Mesothelial cell of epicardium (in vitro differentiated cells): Measurements from ENCODE around the gene C20orf202. TPM values are rescaled to one million over a fixed set of nuclear protein-coding genes. Genes with fewer than 3 reads are reported as not detected.

Source experiments
- DNase-seq, 2 experiments: peaks; one replicate each; pipeline ENCODE4 v3.0.0; 2021; ENCODE audit warnings: low spot score in 2 of 2; ENCODE audit not compliant: unreplicated experiment in 2 of 2
- H3K27ac Mint-ChIP-seq: 2 replicates; pipeline ENCODE4 v1.8.0; 2021; ENCODE audit warnings: mixed read lengths
- H3K27me3 Mint-ChIP-seq: 2 replicates; pipeline ENCODE4 v1.8.0; 2021; ENCODE audit warnings: low read depth, mixed read lengths
- H3K36me3 Mint-ChIP-seq: 2 replicates; pipeline ENCODE4 v1.8.0; 2021; ENCODE audit warnings: mixed read lengths
- H3K4me1 Mint-ChIP-seq: 2 replicates; pipeline ENCODE4 v1.8.0; 2021; ENCODE audit warnings: mixed read lengths
- H3K4me3 Mint-ChIP-seq: 2 replicates; pipeline ENCODE4 v1.8.0; 2021; ENCODE audit warnings: mild to moderate bottlenecking, moderate library complexity, mixed read lengths
- H3K9me3 Mint-ChIP-seq: 2 replicates; pipeline ENCODE4 v1.8.0; 2021; ENCODE audit warnings: mixed read lengths
- CTCF ChIP-seq: fragments of 200-600 bp; sonication (generic); IDR thresholded peaks from one replicate; pipeline ENCODE4 v1.5.0; 2021; ENCODE audit warnings: antibody characterized with exemption; ENCODE audit not compliant: unreplicated experiment
- total RNA-seq: library from RNA; stranded (reverse); gene quantifications from 3 replicates; pipeline ENCODE4 v1.2.1, GENCODE V29; 2021

Gene C20orf202
- total RNA-seq, 1 donor from 2014 or later: 0.22 TPM

- no peaks in the 10 kb centered on the region for H3K9me3 Mint-ChIP-seq
- peak within 1 kb of the TSS; percentile 30 for H3K27ac Mint-ChIP-seq
- peak within 1 kb of the TSS; percentile 69 for H3K4me3 Mint-ChIP-seq
- peaks cover 54% of the 10 kb centered on the region for H3K27me3 Mint-ChIP-seq
- no peak for TF ChIP-seq CTCF
- H3K4me1 Mint-ChIP-seq: peaks cover 2% of the 10 kb centered on the region
- DNase-seq: peak; percentile 78 to 81
- H3K36me3 Mint-ChIP-seq: no peaks in the 10 kb centered on the region
These were observed 22.8 kb downstream of the C20orf202 start, which contains the start of gene RAD21L1 for GRCh38 chr20:1225783-1226654. Gene RAD21L1, plus strand, starts transcription at chr20:1226044. Its CDS starts 2,410 bp downstream, at chr20:1228454.

- no peak for DNase-seq
- Mint-ChIP-seq H3K9me3 (no peaks in the 10 kb centered on the region), H3K4me3 (no peak overlapping the region), H3K4me1 (peaks cover 2% of the 10 kb centered on the region), H3K27ac (no peak overlapping the region), H3K36me3 (no peaks in the 10 kb centered on the region), H3K27me3 (peaks cover 52% of the 10 kb centered on the region)
- no peak for TF ChIP-seq CTCF
These were observed 26.3 kb downstream of the C20orf202 start for GRCh38 chr20:1229541-1229940.

- Mint-ChIP-seq H3K27ac (no peak overlapping the region), H3K9me3 (no peaks in the 10 kb centered on the region), H3K27me3 (peaks cover 56% of the 10 kb centered on the region), H3K36me3 (no peaks in the 10 kb centered on the region), H3K4me3 (no peak overlapping the region), H3K4me1 (no peaks in the 10 kb centered on the region)
- no peak for TF ChIP-seq CTCF
- no peak for DNase-seq
These were observed 29.2 kb downstream of the C20orf202 start for GRCh38 chr20:1232286-1233111.

DNA sequence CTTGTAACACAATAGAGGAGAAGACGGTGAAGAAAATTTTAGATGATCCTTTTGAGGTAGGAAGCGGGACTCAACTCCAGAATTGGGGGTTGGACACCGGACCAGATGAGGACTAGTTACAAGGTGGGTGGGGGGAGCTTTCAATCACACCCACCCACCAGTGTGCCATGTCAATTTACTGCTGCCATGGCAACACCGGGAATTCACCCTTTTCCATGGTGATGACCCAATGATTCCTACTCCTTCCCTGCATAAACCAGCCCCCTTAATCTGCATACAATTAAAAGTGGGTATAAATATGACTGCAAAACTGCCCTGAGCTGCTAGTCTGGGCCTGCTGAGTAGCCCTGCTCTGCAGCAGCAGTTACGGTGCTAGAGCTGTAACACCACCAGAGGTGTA is 37.3 kb downstream of the C20orf202 start:
- no peaks in the 10 kb centered on the region for H3K4me1 Mint-ChIP-seq
- no peak overlapping the region for H3K27ac Mint-ChIP-seq
- no peaks in the 10 kb centered on the region for H3K36me3 Mint-ChIP-seq
- no peak for DNase-seq
- TF ChIP-seq CTCF: no peak
- H3K27me3 Mint-ChIP-seq: peaks cover 33% of the 10 kb centered on the region
- no peak overlapping the region for H3K4me3 Mint-ChIP-seq
- H3K9me3 Mint-ChIP-seq: no peaks in the 10 kb centered on the region

- DNase-seq: no peak
- peaks cover 29% of the 10 kb centered on the region for H3K27me3 Mint-ChIP-seq
- TF ChIP-seq CTCF: no peak
- no peaks in the 10 kb centered on the region for H3K4me1 Mint-ChIP-seq
- H3K9me3 Mint-ChIP-seq: no peaks in the 10 kb centered on the region
- no peak overlapping the region for H3K4me3 Mint-ChIP-seq
- no peaks in the 10 kb centered on the region for H3K36me3 Mint-ChIP-seq
- no peak overlapping the region for H3K27ac Mint-ChIP-seq
These were observed 38.2 kb downstream of the C20orf202 start for GRCh38 chr20:1241456-1241855.
